ENCODE results near the gene PIGT. TPM values are rescaled to one million over a fixed set of nuclear protein-coding genes. Genes with fewer than 3 reads are reported as not detected.

PIGT gene
- total RNA-seq, 2 experiments from 2014 or later = 41.5 to 44.4 TPM

DNA sequence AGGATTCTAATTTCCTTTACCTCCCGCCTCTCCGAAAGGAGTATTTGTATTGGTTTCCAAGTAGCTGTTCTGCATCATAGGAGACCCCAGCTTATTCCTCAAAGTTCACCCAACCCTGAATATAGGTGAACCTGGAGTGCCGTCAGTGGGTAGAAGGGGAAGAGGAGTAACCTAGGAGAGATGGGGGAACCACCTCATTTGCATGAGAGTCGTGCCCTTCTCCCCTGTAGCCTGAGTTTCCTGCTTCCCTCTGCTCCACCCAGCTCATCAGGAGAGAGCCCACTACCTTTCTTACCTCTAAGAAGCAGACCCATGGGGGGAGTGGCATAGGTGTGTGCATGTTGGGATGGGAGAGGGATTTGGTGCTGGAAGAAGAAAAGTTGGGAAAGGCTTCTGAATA lies 36.3 kb downstream of the PIGT start:
- H3K9me3 Mint-ChIP-seq = no peaks in the 10 kb centered on the region
- CTCF ChIA-PET = interaction anchor here (0.8 to 7.2 kb wide), 10 partner anchors 13 to 319 kb away, joined by 3 to 69 read pairs (median 7); partner anchors contain the start of gene SYS1
- POLR2A ChIA-PET = no interaction called here
- H3K4me1 Mint-ChIP-seq (ENCODE audit: low read depth) = no peaks in the 10 kb centered on the region
- peaks cover 3% of the 10 kb centered on the region for H3K36me3 Mint-ChIP-seq
- intact Hi-C loops (cut with micrococcal nuclease) = no loop called here
- no peak for DNase-seq
- no peak overlapping the region for H3K4me3 Mint-ChIP-seq
- no peak overlapping the region for H3K27ac Mint-ChIP-seq
- peaks cover 1% of the 10 kb centered on the region for H3K27me3 Mint-ChIP-seq

DNA sequence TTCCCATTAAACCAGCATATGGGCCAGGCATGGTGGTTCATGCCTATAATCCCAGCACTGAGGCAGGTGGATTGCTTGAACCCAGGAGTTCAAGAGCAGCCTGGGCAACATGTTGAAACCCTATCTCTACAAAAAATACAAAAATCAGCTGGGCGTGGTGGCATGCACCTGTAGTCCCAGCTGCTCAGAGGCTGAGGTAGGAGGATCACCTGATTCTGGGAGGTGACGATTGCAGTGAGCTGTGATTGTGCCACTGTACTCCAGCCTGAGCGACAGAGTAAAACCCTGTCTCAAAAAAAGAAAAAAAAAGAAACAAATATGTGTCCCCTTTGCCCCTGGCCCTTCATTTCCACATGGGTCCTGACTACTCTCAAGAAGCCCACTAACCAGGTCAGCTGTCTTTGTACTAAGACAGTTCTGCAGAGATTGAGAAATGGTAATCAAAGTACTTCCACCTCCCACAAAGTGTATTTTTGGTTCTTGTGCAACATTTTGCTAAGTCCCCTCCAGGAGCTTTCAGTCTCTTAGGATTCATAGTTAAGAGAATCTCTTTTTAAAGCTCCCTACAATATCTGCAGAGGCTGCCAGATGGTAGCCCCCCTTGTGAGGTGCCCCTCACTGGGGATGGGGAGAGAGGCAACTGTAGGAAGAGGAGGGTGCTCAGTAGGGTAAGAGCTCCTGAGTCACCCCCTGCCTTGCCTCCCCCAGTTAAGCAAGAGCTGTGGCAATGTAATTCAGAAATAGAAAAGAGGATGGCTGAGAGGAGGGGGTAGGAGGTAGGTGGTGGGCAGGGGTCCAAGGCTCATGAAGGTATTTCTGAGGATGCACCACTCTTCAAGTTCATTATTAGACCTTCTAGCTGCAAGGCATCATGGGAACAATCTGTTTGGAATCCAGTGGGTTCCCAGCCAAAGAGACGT lies 37.1 kb downstream of the PIGT start:
- no peak for DNase-seq
- Mint-ChIP-seq H3K27ac (no peak overlapping the region), H3K9me3 (no peaks in the 10 kb centered on the region), H3K36me3 (peaks cover 3% of the 10 kb centered on the region), H3K4me1 (ENCODE audit: low read depth) (no peaks in the 10 kb centered on the region), H3K27me3 (peaks cover 1% of the 10 kb centered on the region), H3K4me3 (no peak overlapping the region)
- intact Hi-C loops (cut with micrococcal nuclease) = no loop called here
- POLR2A ChIA-PET = no interaction called here
- CTCF ChIA-PET = interaction anchor here (0.8 to 7.2 kb wide), 13 partner anchors 12 to 318 kb away, joined by 4 to 69 read pairs (median 8); partner anchors contain the start of gene SYS1

- ChIA-PET POLR2A (no interaction called here), CTCF (interaction anchor here (0.6 to 6.4 kb wide), 5 partner anchors 10 to 314 kb away, joined by 3 to 50 read pairs (median 4); no protein-coding TSS in a partner anchor)
- Mint-ChIP-seq H3K27ac (no peak overlapping the region), H3K9me3 (no peaks in the 10 kb centered on the region), H3K4me1 (ENCODE audit: low read depth) (no peaks in the 10 kb centered on the region), H3K4me3 (no peak overlapping the region), H3K36me3 (no peaks in the 10 kb centered on the region), H3K27me3 (no peaks in the 10 kb centered on the region)
- intact Hi-C loops (cut with micrococcal nuclease) = loop anchor here (1.0 kb wide), 1 partner anchor 315 kb away; no protein-coding TSS in a partner anchor
- peak; percentile 64 for DNase-seq
Measured at GRCh38 chr20:45456632-45457031, 40.7 kb downstream of the PIGT start.

DNA sequence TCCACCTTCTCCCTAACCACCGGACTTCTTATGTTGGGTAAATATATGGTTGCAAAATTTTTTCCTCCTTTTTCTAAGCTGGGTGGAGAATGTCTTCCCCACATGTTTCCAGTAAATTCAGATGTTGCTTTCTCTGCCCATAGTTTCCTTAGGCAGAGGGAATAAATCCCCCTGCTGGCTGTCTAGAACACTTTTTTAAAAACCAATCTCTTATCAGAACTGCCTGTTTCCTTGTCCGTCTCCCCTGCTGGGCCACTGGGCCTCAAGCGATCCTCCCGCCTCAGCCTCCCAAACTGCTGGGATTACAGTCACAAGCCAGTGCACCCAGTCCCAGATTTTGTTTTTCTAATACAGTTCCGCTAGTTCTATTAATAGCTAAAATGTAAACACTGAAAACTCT lies 43.7 kb downstream of the PIGT start:
- H3K27me3 Mint-ChIP-seq = no peaks in the 10 kb centered on the region
- no peak overlapping the region for H3K27ac Mint-ChIP-seq
- POLR2A ChIA-PET = no interaction called here
- no peaks in the 10 kb centered on the region for H3K36me3 Mint-ChIP-seq
- no peaks in the 10 kb centered on the region for H3K9me3 Mint-ChIP-seq
- intact Hi-C loops (cut with micrococcal nuclease) = no loop called here
- CTCF ChIA-PET = interaction anchor here (0.6 to 1.9 kb wide), 5 partner anchors 10 to 312 kb away, joined by 3 to 20 read pairs (median 4); partner anchors contain the start of gene WFDC2
- DNase-seq = no peak
- H3K4me1 Mint-ChIP-seq (ENCODE audit: low read depth) = no peaks in the 10 kb centered on the region
- H3K4me3 Mint-ChIP-seq = no peak overlapping the region

- intact Hi-C loops (cut with micrococcal nuclease) = no loop called here
- H3K9me3 Mint-ChIP-seq = no peaks in the 10 kb centered on the region
- peaks cover under 1% of the 10 kb centered on the region for H3K27me3 Mint-ChIP-seq
- H3K36me3 Mint-ChIP-seq = no peaks in the 10 kb centered on the region
- ChIA-PET CTCF (interaction anchor here (1.5 kb wide), 1 partner anchor 310 kb away, joined by 3 read pairs; no protein-coding TSS in a partner anchor), POLR2A (no interaction called here)
- no peak overlapping the region for H3K4me3 Mint-ChIP-seq
- no peak overlapping the region for H3K27ac Mint-ChIP-seq
- no peak for DNase-seq
- no peaks in the 10 kb centered on the region for H3K4me1 Mint-ChIP-seq (ENCODE audit: low read depth)
Measured at GRCh38 chr20:45461225-45461624, 45.3 kb downstream of the PIGT start.

DNA sequence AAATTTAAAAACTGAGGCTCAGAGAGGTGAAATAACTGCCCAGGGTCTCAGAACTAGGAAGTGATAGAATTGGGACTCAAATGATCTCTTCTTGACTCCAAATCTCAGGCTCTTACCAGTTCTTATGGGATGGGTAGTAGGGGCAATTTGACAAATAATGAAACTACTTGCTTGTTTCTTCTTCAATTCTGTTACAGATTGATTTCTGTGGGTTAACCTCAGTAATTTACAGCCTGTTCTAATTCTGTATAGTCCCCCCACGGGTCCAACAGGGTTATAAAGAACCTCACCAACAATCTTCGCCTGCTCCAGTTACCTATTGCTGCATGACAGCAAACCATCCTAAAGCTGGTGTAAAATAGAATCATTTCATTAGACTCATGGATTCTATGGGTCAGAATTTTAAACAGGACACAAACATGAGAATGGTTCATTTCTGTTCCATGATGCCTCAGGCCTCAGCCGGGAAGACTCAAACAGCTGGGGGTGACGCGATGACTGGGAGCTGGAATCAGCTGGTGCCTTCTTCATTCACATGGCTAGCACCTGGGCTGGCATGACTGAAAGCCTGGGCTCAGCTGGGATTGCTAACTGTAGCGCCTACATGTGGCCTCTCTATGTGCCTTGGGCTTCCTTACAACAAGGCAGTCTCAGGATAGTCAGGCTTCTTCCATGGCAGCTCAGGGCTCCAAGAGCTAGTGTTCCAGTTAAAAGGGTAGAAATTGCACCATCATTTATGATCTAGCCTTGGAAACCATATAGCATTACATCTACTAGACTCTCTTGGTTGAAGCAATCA lies 47.0 kb downstream of the PIGT start:
- Mint-ChIP-seq H3K4me1 (ENCODE audit: low read depth) (no peaks in the 10 kb centered on the region), H3K27ac (no peak overlapping the region), H3K36me3 (no peaks in the 10 kb centered on the region), H3K9me3 (no peaks in the 10 kb centered on the region), H3K4me3 (no peak overlapping the region), H3K27me3 (peaks cover 2% of the 10 kb centered on the region)
- DNase-seq = no peak
- intact Hi-C loops (cut with micrococcal nuclease) = no loop called here
- POLR2A ChIA-PET = no interaction called here
- CTCF ChIA-PET = interaction anchor here (1.2 to 2.7 kb wide), 2 partner anchors 13 to 89 kb away, joined by 3 to 7 read pairs; no protein-coding TSS in a partner anchor

GRCh38 chr20:45463709-45464108 lies 47.8 kb downstream of the PIGT start:
- no peaks in the 10 kb centered on the region for H3K36me3 Mint-ChIP-seq
- H3K4me3 Mint-ChIP-seq = no peak overlapping the region
- CTCF ChIA-PET = interaction anchor here (1.0 to 2.7 kb wide), 4 partner anchors 12 to 307 kb away, joined by 3 to 7 read pairs (median 4); no protein-coding TSS in a partner anchor
- intact Hi-C loops (cut with micrococcal nuclease) = no loop called here
- POLR2A ChIA-PET = no interaction called here
- H3K27me3 Mint-ChIP-seq = peaks cover 9% of the 10 kb centered on the region
- H3K9me3 Mint-ChIP-seq = no peaks in the 10 kb centered on the region
- no peaks in the 10 kb centered on the region for H3K4me1 Mint-ChIP-seq (ENCODE audit: low read depth)
- no peak for DNase-seq
- no peak overlapping the region for H3K27ac Mint-ChIP-seq

DNA sequence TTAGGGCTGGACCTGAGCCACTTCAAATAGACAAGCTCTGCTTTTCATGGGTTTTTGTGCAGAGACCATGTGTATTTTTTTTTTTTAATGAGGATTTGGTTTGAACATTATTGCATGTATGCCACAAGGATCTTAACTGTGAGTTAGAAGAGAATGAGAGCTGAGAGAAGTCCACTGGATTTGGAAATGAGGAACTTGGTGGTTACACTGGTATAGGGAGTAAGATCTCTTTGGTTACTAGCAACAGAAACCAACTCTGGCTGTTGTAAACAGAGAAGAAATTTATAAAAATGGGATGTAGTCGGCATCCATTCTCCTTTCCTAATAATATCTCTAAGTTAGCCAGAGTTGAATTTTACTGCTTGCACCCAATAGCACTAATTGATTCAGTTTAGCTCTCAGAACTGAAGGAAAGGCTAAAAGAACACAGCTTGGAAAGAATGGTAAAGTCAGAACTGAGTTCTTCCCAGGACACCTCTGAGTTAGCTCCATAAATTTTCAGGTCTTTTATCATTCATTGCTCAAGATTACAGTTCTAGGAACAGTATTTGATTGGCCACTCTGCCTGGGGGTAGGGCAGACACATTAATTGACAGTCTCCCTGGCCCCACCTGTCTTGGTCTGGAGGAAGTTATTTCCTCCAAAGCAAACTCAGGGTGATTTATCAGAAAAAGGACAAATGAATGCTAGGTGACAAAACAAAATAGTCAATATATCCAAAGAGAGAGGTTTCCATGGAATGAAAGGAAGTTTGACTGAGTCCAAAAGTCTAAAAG lies 49.7 kb downstream of the PIGT start:
- POLR2A ChIA-PET = no interaction called here
- Mint-ChIP-seq H3K9me3 (no peaks in the 10 kb centered on the region), H3K27ac (no peak overlapping the region), H3K36me3 (no peaks in the 10 kb centered on the region), H3K4me1 (ENCODE audit: low read depth) (peaks cover 7% of the 10 kb centered on the region), H3K4me3 (no peak overlapping the region), H3K27me3 (peaks cover 23% of the 10 kb centered on the region)
- DNase-seq = no peak
- CTCF ChIA-PET = interaction anchor here (0.6 to 1.9 kb wide), 6 partner anchors 11 to 557 kb away, joined by 3 to 8 read pairs (median 6); no protein-coding TSS in a partner anchor
- intact Hi-C loops (cut with micrococcal nuclease) = no loop called here

DNA sequence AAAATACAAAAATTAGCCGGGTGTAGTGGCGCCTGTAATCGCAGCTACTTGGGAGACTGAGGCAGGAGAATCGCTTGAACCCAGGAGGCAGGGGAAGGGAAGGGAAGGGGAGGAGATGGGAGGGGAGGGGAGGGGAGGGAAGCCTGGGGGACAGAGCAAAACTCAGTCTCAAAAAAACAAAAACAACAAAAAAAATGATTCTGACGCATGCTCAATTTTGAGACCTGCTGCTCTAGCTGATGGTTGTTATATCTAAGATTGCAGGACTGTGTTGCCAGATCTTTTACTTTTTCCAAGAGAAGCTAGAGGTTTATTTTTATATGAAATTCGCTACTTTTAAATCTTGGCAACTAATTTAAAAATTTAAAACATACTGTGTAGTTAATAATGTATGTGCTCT lies 51.2 kb downstream of the PIGT start:
- intact Hi-C loops (cut with micrococcal nuclease) = no loop called here
- H3K27ac Mint-ChIP-seq = no peak overlapping the region
- no peak for DNase-seq
- ChIA-PET POLR2A (no interaction called here), CTCF (interaction anchor here (1.4 to 1.5 kb wide), 2 partner anchors 173 to 304 kb away, joined by 4 to 5 read pairs; no protein-coding TSS in a partner anchor)
- no peak overlapping the region for H3K4me3 Mint-ChIP-seq
- H3K9me3 Mint-ChIP-seq = no peaks in the 10 kb centered on the region
- H3K27me3 Mint-ChIP-seq = peaks cover 35% of the 10 kb centered on the region
- peaks cover 10% of the 10 kb centered on the region for H3K4me1 Mint-ChIP-seq (ENCODE audit: low read depth)
- H3K36me3 Mint-ChIP-seq = no peaks in the 10 kb centered on the region

DNA sequence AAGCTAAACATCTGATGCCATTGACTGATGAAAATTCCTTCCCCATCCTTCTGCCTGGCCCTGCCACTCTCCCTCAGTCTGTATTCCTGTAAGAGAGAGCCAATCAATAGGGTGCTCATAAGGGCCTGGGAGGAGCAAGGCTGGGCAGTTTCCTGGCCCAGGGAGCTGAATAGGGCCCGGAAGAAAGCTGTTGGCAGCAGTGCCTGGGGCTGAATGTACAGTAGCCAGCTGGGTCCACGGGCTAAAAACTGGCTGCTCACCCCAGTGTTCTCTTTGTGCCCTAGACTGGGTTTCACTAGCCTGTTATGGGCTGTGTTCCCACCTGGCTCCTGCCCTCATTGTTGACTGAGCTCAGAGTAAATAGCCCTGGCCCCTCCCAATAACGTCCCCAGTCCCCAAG lies 51.9 kb downstream of the PIGT start:
- peaks cover 10% of the 10 kb centered on the region for H3K4me1 Mint-ChIP-seq (ENCODE audit: low read depth)
- DNase-seq = no peak
- intact Hi-C loops (cut with micrococcal nuclease) = no loop called here
- no peaks in the 10 kb centered on the region for H3K9me3 Mint-ChIP-seq
- no peak overlapping the region for H3K27ac Mint-ChIP-seq
- H3K36me3 Mint-ChIP-seq = no peaks in the 10 kb centered on the region
- peaks cover 40% of the 10 kb centered on the region for H3K27me3 Mint-ChIP-seq
- POLR2A ChIA-PET = no interaction called here
- H3K4me3 Mint-ChIP-seq = no peak overlapping the region
- CTCF ChIA-PET = interaction anchor here (0.6 to 1.5 kb wide), 3 partner anchors 107 to 303 kb away, joined by 3 to 5 read pairs (median 4); no protein-coding TSS in a partner anchor
